Hepatocyte (in vitro differentiated cells): ENCODE results near the gene TUBAL3. TPM values are rescaled to one million over a fixed set of nuclear protein-coding genes. Genes with fewer than 3 reads are reported as not detected.

Source experiments
- DNase-seq: peaks from one replicate; pipeline ENCODE4 v3.0.0-alpha.2; 2016; ENCODE audit warnings: low spot score
- H2AFZ ChIP-seq: fragments of 200-600 bp; sonication (generic); 2 replicates; pipeline ENCODE4 v1.6.0; 2016; ENCODE audit warnings: antibody characterized with exemption, mild to moderate bottlenecking
- H3K27ac ChIP-seq: fragments of 200-600 bp; sonication (generic); 2 replicates; pipeline ENCODE4 v1.5.1; 2016; ENCODE audit warnings: mild to moderate bottlenecking
- H3K27me3 ChIP-seq: fragments of 200-600 bp; sonication (generic); 2 replicates; pipeline ENCODE4 v1.6.1; 2016
- H3K36me3 ChIP-seq: fragments of 200-600 bp; sonication (generic); replicated peaks from 2 replicates; pipeline ENCODE4 v1.5.1; 2016; ENCODE audit warnings: low read depth; ENCODE audit not compliant: insufficient read depth
- H3K4me1 ChIP-seq: fragments of 200-600 bp; sonication (generic); 2 replicates; pipeline ENCODE4 v1.5.1; 2016; ENCODE audit warnings: mild to moderate bottlenecking, moderate library complexity; ENCODE audit not compliant: insufficient read depth
- H3K4me2 ChIP-seq: fragments of 200-600 bp; sonication (generic); 2 replicates; pipeline ENCODE4 v1.6.0; 2016
- H3K4me3 ChIP-seq: fragments of 200-600 bp; sonication (generic); 2 replicates; pipeline ENCODE4 v1.5.1; 2016; ENCODE audit warnings: mild to moderate bottlenecking
- H3K79me2 ChIP-seq: fragments of 200-600 bp; sonication (generic); 2 replicates; pipeline ENCODE4 v1.6.0; 2017; ENCODE audit warnings: mild to moderate bottlenecking
- H3K9me2 ChIP-seq: fragments of 200-600 bp; sonication (generic); replicated peaks from 2 replicates; pipeline ENCODE4 v1.6.0; 2017; ENCODE audit warnings: mild to moderate bottlenecking; ENCODE audit not compliant: insufficient read depth
- H3K9me3 ChIP-seq: fragments of 200-600 bp; sonication (generic); 2 replicates; pipeline ENCODE4 v1.5.1; 2016; ENCODE audit warnings: low read depth, mild to moderate bottlenecking
- H4K20me1 ChIP-seq: fragments of 200-600 bp; sonication (generic); 2 replicates; pipeline ENCODE4 v1.6.0; 2016; ENCODE audit warnings: mild to moderate bottlenecking; ENCODE audit not compliant: insufficient read depth, poor library complexity, severe bottlenecking
- EZH2 ChIP-seq: fragments of 200-600 bp; sonication (generic); IDR thresholded peaks from 2 replicates; pipeline ENCODE4 v1.6.1; 2016; ENCODE audit warnings: antibody characterized with exemption, mild to moderate bottlenecking, borderline replicate concordance
- EZH2phosphoT487 ChIP-seq: fragments of 200-600 bp; sonication (generic); IDR thresholded peaks from one replicate; pipeline ENCODE4 v1.6.1; 2018; ENCODE audit warnings: antibody characterized with exemption, mild to moderate bottlenecking, low read depth, moderate library complexity; ENCODE audit not compliant: unreplicated experiment, severe bottlenecking
- WGBS: methylation state at CpG from one replicate; pipeline ENCODE4 v1.1.6; 2016; ENCODE audit warnings: low lambda C conversion rate; ENCODE audit errors: missing lambda C conversion rate; 5-methylcytosine and 5-hydroxymethylcytosine counted together
- polyA plus RNA-seq: library from polyadenylated mRNA; unstranded; fragments of >200 nt; fragmentation: Nextera tagmentation; extraction: Ambion mirVana; gene quantifications from 2 replicates; pipeline ENCODE4 v1.2.1, GENCODE V29; 2016
- total RNA-seq: library from RNA; depleted of rRNA; stranded (reverse); fragments of >200 nt; gene quantifications from 2 replicates; pipeline ENCODE4 v1.2.3, GENCODE V29; 2014
- TF ChIP-seq, protein P1 (sequence below): fragments of 200-600 bp; sonication (generic); IDR thresholded peaks from 2 replicates; pipeline ENCODE4 v1.5.1; 2016; ENCODE audit warnings: antibody characterized with exemption, mild to moderate bottlenecking; ENCODE audit not compliant: poor library complexity

TUBAL3 gene
- total and polyA plus RNA-seq, 2 experiments from 2014 or later: 0.58 to 1.7 TPM

DNA sequence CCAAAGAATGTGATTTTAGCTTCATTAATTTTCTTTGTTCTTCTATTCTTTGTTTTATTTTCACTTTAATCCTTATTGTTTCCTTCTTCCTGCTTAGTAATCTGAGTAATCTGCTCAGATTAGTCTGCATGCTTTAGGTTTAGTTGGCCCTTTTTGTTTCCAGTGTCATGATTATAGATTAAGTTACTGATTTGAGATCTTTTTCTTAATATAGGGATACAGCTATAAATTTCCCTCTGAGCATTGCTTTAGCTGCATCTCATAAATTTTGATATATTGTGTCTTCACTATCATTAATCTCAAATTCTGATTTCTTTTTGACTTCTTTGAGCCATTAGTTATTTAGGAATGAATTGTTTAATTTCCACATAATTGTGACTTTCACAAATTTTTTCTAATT, 14.0 kb upstream of the TUBAL3 start:
- Histone ChIP-seq H3K27ac (no peak overlapping the region), H3K4me3 (no peak overlapping the region), H4K20me1 (no peaks in the 10 kb centered on the region), H3K79me2 (peaks cover 90% of the 10 kb centered on the region), H3K9me3 (no peaks in the 10 kb centered on the region), H3K27me3 (no peaks in the 10 kb centered on the region), H3K9me2 (no peaks in the 10 kb centered on the region), H3K4me1 (no peaks in the 10 kb centered on the region), H2AFZ (no peak overlapping the region), H3K36me3 (no peaks in the 10 kb centered on the region), H3K4me2 (no peak overlapping the region)
- TF ChIP-seq EZH2phosphoT487 (no peak), EZH2 (no peak)
- TF ChIP-seq, protein P1, sequence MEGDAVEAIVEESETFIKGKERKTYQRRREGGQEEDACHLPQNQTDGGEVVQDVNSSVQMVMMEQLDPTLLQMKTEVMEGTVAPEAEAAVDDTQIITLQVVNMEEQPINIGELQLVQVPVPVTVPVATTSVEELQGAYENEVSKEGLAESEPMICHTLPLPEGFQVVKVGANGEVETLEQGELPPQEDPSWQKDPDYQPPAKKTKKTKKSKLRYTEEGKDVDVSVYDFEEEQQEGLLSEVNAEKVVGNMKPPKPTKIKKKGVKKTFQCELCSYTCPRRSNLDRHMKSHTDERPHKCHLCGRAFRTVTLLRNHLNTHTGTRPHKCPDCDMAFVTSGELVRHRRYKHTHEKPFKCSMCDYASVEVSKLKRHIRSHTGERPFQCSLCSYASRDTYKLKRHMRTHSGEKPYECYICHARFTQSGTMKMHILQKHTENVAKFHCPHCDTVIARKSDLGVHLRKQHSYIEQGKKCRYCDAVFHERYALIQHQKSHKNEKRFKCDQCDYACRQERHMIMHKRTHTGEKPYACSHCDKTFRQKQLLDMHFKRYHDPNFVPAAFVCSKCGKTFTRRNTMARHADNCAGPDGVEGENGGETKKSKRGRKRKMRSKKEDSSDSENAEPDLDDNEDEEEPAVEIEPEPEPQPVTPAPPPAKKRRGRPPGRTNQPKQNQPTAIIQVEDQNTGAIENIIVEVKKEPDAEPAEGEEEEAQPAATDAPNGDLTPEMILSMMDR: no peak
- no peak for DNase-seq

DNA sequence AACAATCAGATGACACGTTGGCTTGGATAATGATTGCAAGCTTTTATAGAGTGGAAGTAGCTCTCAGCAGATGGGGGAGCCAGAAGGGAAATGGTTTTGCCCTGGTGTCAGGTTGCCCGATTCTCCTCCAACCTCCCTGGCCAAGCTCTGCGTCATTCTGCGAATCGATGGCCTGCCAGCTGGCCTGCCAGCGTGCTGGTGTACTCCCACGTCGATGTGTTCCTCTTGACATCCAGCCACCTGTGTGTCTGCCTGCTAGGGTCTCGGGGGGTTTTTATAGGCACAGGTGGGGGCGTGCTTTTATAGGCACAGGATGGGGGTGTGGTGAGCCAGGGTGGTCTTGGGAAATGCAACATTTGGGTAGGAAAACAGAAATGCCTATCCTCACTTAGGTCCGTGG, 12.4 kb upstream of the TUBAL3 start:
- 92% methylated on average over 11 of the region's 11 CpGs for WGBS
- no peak overlapping the region for H3K4me2 ChIP-seq
- no peak overlapping the region for H2AFZ ChIP-seq
- no peak overlapping the region for H3K4me3 ChIP-seq
- no peak overlapping the region for H3K27ac ChIP-seq
- H3K79me2 ChIP-seq: peaks cover 85% of the 10 kb centered on the region
- DNase-seq: no peak
- no peaks in the 10 kb centered on the region for H3K9me3 ChIP-seq
- TF ChIP-seq EZH2 (no peak), EZH2phosphoT487 (no peak)
- TF ChIP-seq, protein P1: no peak
- no peaks in the 10 kb centered on the region for H3K27me3 ChIP-seq
- no peaks in the 10 kb centered on the region for H3K9me2 ChIP-seq
- no peaks in the 10 kb centered on the region for H3K4me1 ChIP-seq
- no peaks in the 10 kb centered on the region for H3K36me3 ChIP-seq
- H4K20me1 ChIP-seq: no peaks in the 10 kb centered on the region

DNA sequence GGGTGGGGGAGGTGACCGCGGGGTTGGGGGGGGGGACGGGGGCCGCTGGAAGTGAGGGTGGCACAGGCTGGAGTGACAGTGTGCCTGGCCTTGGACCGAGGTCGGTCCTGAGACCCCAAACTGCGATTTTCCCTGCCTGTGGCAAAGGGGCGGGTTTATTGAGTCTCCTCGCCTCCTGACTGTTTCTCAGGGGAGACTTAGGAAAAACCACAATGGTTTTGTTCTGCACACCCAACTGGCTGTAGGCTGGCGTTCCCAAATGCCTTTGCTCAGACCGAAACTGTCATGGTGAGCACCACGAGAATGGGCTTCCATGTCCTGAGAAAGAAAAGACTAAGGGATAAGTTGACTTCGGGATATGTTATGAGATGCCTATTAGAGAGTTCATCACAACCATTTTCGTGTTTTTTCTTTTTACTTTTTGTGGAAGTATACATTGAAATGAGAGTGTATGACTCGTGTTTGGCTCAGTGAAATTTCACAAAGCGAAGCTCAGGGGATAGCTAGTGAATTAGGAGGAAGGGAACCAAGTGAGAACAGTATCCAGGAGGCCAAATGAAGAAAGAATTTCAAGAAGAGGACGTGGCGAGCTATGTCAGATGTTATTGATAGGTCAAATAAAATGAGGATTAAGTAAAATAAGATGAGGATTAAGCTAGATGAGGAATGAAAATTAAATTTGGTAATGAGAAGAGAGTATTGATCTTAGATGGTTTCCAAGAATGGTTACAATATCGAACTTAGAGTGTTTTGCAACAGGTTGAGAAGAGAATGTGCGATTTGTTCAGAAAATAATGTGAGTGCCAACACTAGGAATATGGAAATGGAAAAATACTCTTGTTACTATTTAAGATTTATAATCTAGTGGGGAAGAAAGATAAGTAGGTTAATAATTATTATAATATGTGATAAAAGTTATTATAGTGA, 8.6 kb upstream of the TUBAL3 start:
- H3K27ac ChIP-seq: no peak overlapping the region
- no peaks in the 10 kb centered on the region for H4K20me1 ChIP-seq
- DNase-seq: peak; percentile 43
- H3K4me1 ChIP-seq: no peaks in the 10 kb centered on the region
- WGBS: 20% methylated on average over 18 of the region's 20 CpGs
- no peaks in the 10 kb centered on the region for H3K27me3 ChIP-seq
- H3K36me3 ChIP-seq: no peaks in the 10 kb centered on the region
- H3K9me2 ChIP-seq: no peaks in the 10 kb centered on the region
- H3K4me2 ChIP-seq: peak overlapping the region; percentile 77
- no peaks in the 10 kb centered on the region for H3K9me3 ChIP-seq
- peaks cover 49% of the 10 kb centered on the region for H3K79me2 ChIP-seq
- TF ChIP-seq, protein P1: no peak
- TF ChIP-seq EZH2phosphoT487: no peak
- TF ChIP-seq EZH2: no peak
- H2AFZ ChIP-seq: peak overlapping the region; percentile 10
- H3K4me3 ChIP-seq: peak overlapping the region; percentile 31
